ENCODE measurements around the gene PHIP. TPM values are rescaled to one million over a fixed set of nuclear protein-coding genes. Genes with fewer than 3 reads are reported as not detected.

Gene PHIP
- polyA plus RNA-seq, 2 donors = 4.2 to 8.5 TPM

- H3K4me1 ChIP-seq (ENCODE audit: control insufficient read depth in 2 of 2, insufficient read depth in 2 of 2, low read length in 1 of 2) = peaks cover 0 to 2% of the 10 kb centered on the region in 2 donors
- 94 to 96% methylated on average over 1 of the region's 1 CpG for WGBS, 2 donors
- no peak overlapping the region for H3K27ac ChIP-seq (ENCODE audit: low read depth in 2 of 2, low read length in 1 of 2)
- no peaks in the 10 kb centered on the region for H3K36me3 ChIP-seq (ENCODE audit: control insufficient read depth in 2 of 2, insufficient read depth in 2 of 2, low read length in 1 of 2)
- H3K4me3 ChIP-seq (ENCODE audit: low read depth in 1 of 2, low read length in 2 of 2) = no peak overlapping the region
- H3K27me3 ChIP-seq (ENCODE audit: control insufficient read depth in 1 of 2, insufficient read depth in 2 of 2, low read length in 2 of 2) = no peaks in the 10 kb centered on the region
- H3K9me3 ChIP-seq (ENCODE audit: control insufficient read depth in 2 of 2, insufficient read depth in 1 of 2, low read depth in 1 of 2, low read length in 1 of 2) = no peaks in the 10 kb centered on the region
Observed at GRCh38 chr6:79030511-79030910, 47.5 kb downstream of the PHIP start.

GRCh38 chr6:79030023-79030422, 48.0 kb downstream of the PHIP start:
- H3K4me3 ChIP-seq (ENCODE audit: low read depth in 1 of 2, low read length in 2 of 2) = no peak overlapping the region
- peaks cover 0 to 2% of the 10 kb centered on the region in 2 donors for H3K4me1 ChIP-seq (ENCODE audit: control insufficient read depth in 2 of 2, insufficient read depth in 2 of 2, low read length in 1 of 2)
- H3K27ac ChIP-seq (ENCODE audit: low read depth in 2 of 2, low read length in 1 of 2) = no peak overlapping the region
- WGBS, 2 donors = 97 to 98% methylated on average over 2 of the region's 2 CpGs
- no peaks in the 10 kb centered on the region for H3K9me3 ChIP-seq (ENCODE audit: control insufficient read depth in 2 of 2, insufficient read depth in 1 of 2, low read depth in 1 of 2, low read length in 1 of 2)
- H3K36me3 ChIP-seq (ENCODE audit: control insufficient read depth in 2 of 2, insufficient read depth in 2 of 2, low read length in 1 of 2) = no peaks in the 10 kb centered on the region
- no peaks in the 10 kb centered on the region for H3K27me3 ChIP-seq (ENCODE audit: control insufficient read depth in 1 of 2, insufficient read depth in 2 of 2, low read length in 2 of 2)

- Histone ChIP-seq H3K4me3 (ENCODE audit: low read depth in 1 of 2, low read length in 2 of 2) (no peak overlapping the region), H3K36me3 (ENCODE audit: control insufficient read depth in 2 of 2, insufficient read depth in 2 of 2, low read length in 1 of 2) (no peaks in the 10 kb centered on the region), H3K9me3 (ENCODE audit: control insufficient read depth in 2 of 2, insufficient read depth in 1 of 2, low read depth in 1 of 2, low read length in 1 of 2) (no peaks in the 10 kb centered on the region), H3K27ac (ENCODE audit: low read depth in 2 of 2, low read length in 1 of 2) (no peak overlapping the region), H3K27me3 (ENCODE audit: control insufficient read depth in 1 of 2, insufficient read depth in 2 of 2, low read length in 2 of 2) (no peaks in the 10 kb centered on the region), H3K4me1 (ENCODE audit: control insufficient read depth in 2 of 2, insufficient read depth in 2 of 2, low read length in 1 of 2) (peaks cover 0 to 2% of the 10 kb centered on the region in 2 donors)
- WGBS, 2 donors = 98 to 100% methylated on average over 1 of the region's 1 CpG
Observed at GRCh38 chr6:79028641-79029314, 49.3 kb downstream of the PHIP start.

GRCh38 chr6:79011940-79012339, 66.1 kb downstream of the PHIP start:
- no peak overlapping the region for H3K27ac ChIP-seq (ENCODE audit: low read depth in 2 of 2, low read length in 1 of 2)
- no peaks in the 10 kb centered on the region for H3K27me3 ChIP-seq (ENCODE audit: control insufficient read depth in 1 of 2, insufficient read depth in 2 of 2, low read length in 2 of 2)
- no peaks in the 10 kb centered on the region for H3K36me3 ChIP-seq (ENCODE audit: control insufficient read depth in 2 of 2, insufficient read depth in 2 of 2, low read length in 1 of 2)
- no peak overlapping the region for H3K4me3 ChIP-seq (ENCODE audit: low read depth in 1 of 2, low read length in 2 of 2)
- H3K9me3 ChIP-seq (ENCODE audit: control insufficient read depth in 2 of 2, insufficient read depth in 1 of 2, low read depth in 1 of 2, low read length in 1 of 2) = no peaks in the 10 kb centered on the region
- no peaks in the 10 kb centered on the region for H3K4me1 ChIP-seq (ENCODE audit: control insufficient read depth in 2 of 2, insufficient read depth in 2 of 2, low read length in 1 of 2)

- no peaks in the 10 kb centered on the region for H3K27me3 ChIP-seq (ENCODE audit: control insufficient read depth in 1 of 2, insufficient read depth in 2 of 2, low read length in 2 of 2)
- no peaks in the 10 kb centered on the region for H3K4me1 ChIP-seq (ENCODE audit: control insufficient read depth in 2 of 2, insufficient read depth in 2 of 2, low read length in 1 of 2)
- no peak overlapping the region for H3K4me3 ChIP-seq (ENCODE audit: low read depth in 1 of 2, low read length in 2 of 2)
- H3K27ac ChIP-seq (ENCODE audit: low read depth in 2 of 2, low read length in 1 of 2) = no peak overlapping the region
- H3K9me3 ChIP-seq (ENCODE audit: control insufficient read depth in 2 of 2, insufficient read depth in 1 of 2, low read depth in 1 of 2, low read length in 1 of 2) = no peaks in the 10 kb centered on the region
- no peaks in the 10 kb centered on the region for H3K36me3 ChIP-seq (ENCODE audit: control insufficient read depth in 2 of 2, insufficient read depth in 2 of 2, low read length in 1 of 2)
- 94 to 97% methylated on average over 1 of the region's 1 CpG for WGBS, 2 donors
Observed at GRCh38 chr6:79010422-79010821, 67.6 kb downstream of the PHIP start.

GRCh38 chr6:79009819-79010218, 68.2 kb downstream of the PHIP start:
- Histone ChIP-seq H3K4me1 (ENCODE audit: control insufficient read depth in 2 of 2, insufficient read depth in 2 of 2, low read length in 1 of 2) (no peaks in the 10 kb centered on the region), H3K27ac (ENCODE audit: low read depth in 2 of 2, low read length in 1 of 2) (no peak overlapping the region), H3K36me3 (ENCODE audit: control insufficient read depth in 2 of 2, insufficient read depth in 2 of 2, low read length in 1 of 2) (no peaks in the 10 kb centered on the region), H3K4me3 (ENCODE audit: low read depth in 1 of 2, low read length in 2 of 2) (no peak overlapping the region), H3K27me3 (ENCODE audit: control insufficient read depth in 1 of 2, insufficient read depth in 2 of 2, low read length in 2 of 2) (no peaks in the 10 kb centered on the region), H3K9me3 (ENCODE audit: control insufficient read depth in 2 of 2, insufficient read depth in 1 of 2, low read depth in 1 of 2, low read length in 1 of 2) (no peaks in the 10 kb centered on the region)
- WGBS, 2 donors = 95% methylated on average over 1 of the region's 1 CpG

DNA sequence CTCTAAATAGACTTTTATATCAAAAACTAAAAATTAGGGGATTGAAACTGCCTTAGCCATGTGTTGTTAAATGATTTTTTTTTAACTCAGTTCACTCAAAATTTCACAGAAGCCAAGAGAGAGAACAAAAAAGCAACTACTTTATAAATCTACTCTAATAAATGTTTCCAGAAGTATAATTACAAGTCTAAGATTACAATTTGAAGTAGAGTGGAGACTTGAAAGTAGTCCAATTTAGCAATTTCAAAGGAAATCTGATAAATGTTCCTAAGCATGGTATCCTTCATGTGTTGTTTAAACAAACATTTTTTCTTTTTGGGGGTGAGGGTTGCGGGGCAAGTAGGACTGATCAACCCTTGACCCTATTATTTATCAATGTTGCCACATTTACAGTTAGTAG, 72.6 kb downstream of the PHIP start:
- Histone ChIP-seq H3K4me3 (ENCODE audit: low read depth in 1 of 2, low read length in 2 of 2) (no peak overlapping the region), H3K27ac (ENCODE audit: low read depth in 2 of 2, low read length in 1 of 2) (no peak overlapping the region), H3K27me3 (ENCODE audit: control insufficient read depth in 1 of 2, insufficient read depth in 2 of 2, low read length in 2 of 2) (no peaks in the 10 kb centered on the region), H3K4me1 (ENCODE audit: control insufficient read depth in 2 of 2, insufficient read depth in 2 of 2, low read length in 1 of 2) (no peaks in the 10 kb centered on the region), H3K9me3 (ENCODE audit: control insufficient read depth in 2 of 2, insufficient read depth in 1 of 2, low read depth in 1 of 2, low read length in 1 of 2) (no peaks in the 10 kb centered on the region), H3K36me3 (ENCODE audit: control insufficient read depth in 2 of 2, insufficient read depth in 2 of 2, low read length in 1 of 2) (peaks cover 0 to 5% of the 10 kb centered on the region in 2 donors)
- WGBS, 2 donors = 86 to 89% methylated on average over 1 of the region's 1 CpG

DNA sequence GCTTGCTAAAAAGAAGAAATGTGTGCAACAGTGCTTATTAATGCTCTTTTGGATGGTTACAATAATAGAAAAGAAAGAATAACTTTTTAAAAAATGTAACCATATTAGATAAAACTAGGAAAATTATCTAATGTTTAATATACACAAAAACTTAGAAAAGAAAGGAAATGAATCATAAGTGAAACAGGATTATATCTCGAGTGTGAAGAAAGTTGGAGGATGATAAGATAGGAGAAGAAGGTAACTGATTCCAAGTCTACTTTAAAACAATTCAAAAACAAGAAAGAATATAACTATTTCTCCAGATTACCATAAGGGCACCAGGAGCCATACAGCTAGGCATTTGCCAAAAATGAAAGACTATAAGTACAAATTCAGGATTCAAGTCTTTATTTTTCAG, 73.0 kb downstream of the PHIP start:
- Histone ChIP-seq H3K4me3 (ENCODE audit: low read depth in 1 of 2, low read length in 2 of 2) (no peak overlapping the region), H3K9me3 (ENCODE audit: control insufficient read depth in 2 of 2, insufficient read depth in 1 of 2, low read depth in 1 of 2, low read length in 1 of 2) (no peaks in the 10 kb centered on the region), H3K4me1 (ENCODE audit: control insufficient read depth in 2 of 2, insufficient read depth in 2 of 2, low read length in 1 of 2) (no peaks in the 10 kb centered on the region), H3K36me3 (ENCODE audit: control insufficient read depth in 2 of 2, insufficient read depth in 2 of 2, low read length in 1 of 2) (peaks cover 0 to 5% of the 10 kb centered on the region in 2 donors), H3K27ac (ENCODE audit: low read depth in 2 of 2, low read length in 1 of 2) (no peak overlapping the region), H3K27me3 (ENCODE audit: control insufficient read depth in 1 of 2, insufficient read depth in 2 of 2, low read length in 2 of 2) (no peaks in the 10 kb centered on the region)
- 30 to 31% methylated on average over 1 of the region's 1 CpG for WGBS, 2 donors

GRCh38 chr6:79004239-79004638, 73.8 kb downstream of the PHIP start:
- H3K9me3 ChIP-seq (ENCODE audit: control insufficient read depth in 2 of 2, insufficient read depth in 1 of 2, low read depth in 1 of 2, low read length in 1 of 2) = no peaks in the 10 kb centered on the region
- no peak overlapping the region for H3K4me3 ChIP-seq (ENCODE audit: low read depth in 1 of 2, low read length in 2 of 2)
- no peak overlapping the region for H3K27ac ChIP-seq (ENCODE audit: low read depth in 2 of 2, low read length in 1 of 2)
- H3K4me1 ChIP-seq (ENCODE audit: control insufficient read depth in 2 of 2, insufficient read depth in 2 of 2, low read length in 1 of 2) = no peaks in the 10 kb centered on the region
- peaks cover 0 to 5% of the 10 kb centered on the region in 2 donors for H3K36me3 ChIP-seq (ENCODE audit: control insufficient read depth in 2 of 2, insufficient read depth in 2 of 2, low read length in 1 of 2)
- H3K27me3 ChIP-seq (ENCODE audit: control insufficient read depth in 1 of 2, insufficient read depth in 2 of 2, low read length in 2 of 2) = no peaks in the 10 kb centered on the region
- WGBS, 2 donors = 81 to 82% methylated on average over 2 of the region's 2 CpGs

DNA sequence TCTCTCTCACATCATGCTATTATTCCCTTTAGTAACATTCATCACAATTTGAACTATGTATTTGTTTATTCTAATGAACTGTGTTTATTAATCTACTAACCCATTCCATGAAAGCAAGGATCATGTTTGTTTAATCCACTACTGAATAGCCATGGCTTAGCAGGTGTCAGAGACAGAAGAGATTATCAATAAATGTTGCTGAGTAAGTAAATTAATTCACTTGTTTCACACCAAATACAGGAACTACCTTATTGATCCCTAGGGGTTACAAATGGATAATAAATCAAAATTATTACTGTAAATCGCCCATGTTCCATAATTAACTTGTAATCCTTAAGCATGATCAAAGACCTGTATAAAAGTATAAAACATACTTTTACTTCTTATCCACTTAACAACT, 76.6 kb downstream of the PHIP start:
- Histone ChIP-seq H3K9me3 (ENCODE audit: control insufficient read depth in 2 of 2, insufficient read depth in 1 of 2, low read depth in 1 of 2, low read length in 1 of 2) (no peaks in the 10 kb centered on the region), H3K4me1 (ENCODE audit: control insufficient read depth in 2 of 2, insufficient read depth in 2 of 2, low read length in 1 of 2) (no peaks in the 10 kb centered on the region), H3K27me3 (ENCODE audit: control insufficient read depth in 1 of 2, insufficient read depth in 2 of 2, low read length in 2 of 2) (no peaks in the 10 kb centered on the region), H3K27ac (ENCODE audit: low read depth in 2 of 2, low read length in 1 of 2) (no peak overlapping the region), H3K36me3 (ENCODE audit: control insufficient read depth in 2 of 2, insufficient read depth in 2 of 2, low read length in 1 of 2) (peaks cover 0 to 7% of the 10 kb centered on the region in 2 donors), H3K4me3 (ENCODE audit: low read depth in 1 of 2, low read length in 2 of 2) (no peak overlapping the region)
- 89 to 90% methylated on average over 1 of the region's 1 CpG for WGBS, 2 donors

Data from esophagus (tissue), 2 donors.